ENCODE data around the gene SRPK2.
A peak's percentile ranks its signal among the peaks of the same experiment; 100 is the strongest.

SRPK2 gene

GRCh38 chr7:105230486-105230885, 158.2 kb downstream of the SRPK2 start:
- DNase-seq (ENCODE audit: insufficient read length, low spot score) (no peak), FAIRE-seq (no peak)
- TF ChIP-seq POLR2A (IDR thresholded peaks at IDR 0.05; ENCODE audit: low read depth, low read length): no peak

- no peak for DNase-seq (ENCODE audit: insufficient read length, low spot score)
- TF ChIP-seq POLR2A (IDR thresholded peaks at IDR 0.05; ENCODE audit: low read depth, low read length): no peak
- no peak for FAIRE-seq
These were observed 159.1 kb downstream of the SRPK2 start for GRCh38 chr7:105229641-105230040.

- no peak for DNase-seq (ENCODE audit: insufficient read length, low spot score)
- FAIRE-seq: no peak
- no peak for TF ChIP-seq POLR2A (IDR thresholded peaks at IDR 0.05; ENCODE audit: low read depth, low read length)
These were observed 160.2 kb downstream of the SRPK2 start for GRCh38 chr7:105228555-105228954.

GRCh38 chr7:105227391-105227790, 161.3 kb downstream of the SRPK2 start:
- DNase-seq (ENCODE audit: insufficient read length, low spot score): no peak
- FAIRE-seq: no peak

GRCh38 chr7:105224884-105225651, 163.7 kb downstream of the SRPK2 start:
- no peak for TF ChIP-seq POLR2A (IDR thresholded peaks at IDR 0.05; ENCODE audit: low read depth, low read length)
- FAIRE-seq (peak; percentile 98), DNase-seq (ENCODE audit: insufficient read length, low spot score) (peak; percentile 53)

More at GRCh38 chr7:105227391-105227790, 161.3 kb downstream of the SRPK2 start:
- TF ChIP-seq POLR2A (IDR thresholded peaks at IDR 0.05; ENCODE audit: low read depth, low read length): no peak

GRCh38 chr7:105222953-105223352, 165.8 kb downstream of the SRPK2 start:
- DNase-seq (ENCODE audit: insufficient read length, low spot score): no peak
- TF ChIP-seq POLR2A (IDR thresholded peaks at IDR 0.05; ENCODE audit: low read depth, low read length): no peak
- FAIRE-seq: no peak

- DNase-seq (ENCODE audit: insufficient read length, low spot score) (peak; percentile 30), FAIRE-seq (no peak)
- TF ChIP-seq POLR2A (IDR thresholded peaks at IDR 0.05; ENCODE audit: low read depth, low read length): no peak
These were observed 169.0 kb downstream of the SRPK2 start for GRCh38 chr7:105219771-105220160.

GRCh38 chr7:105218939-105219770, 169.6 kb downstream of the SRPK2 start:
- DNase-seq (ENCODE audit: insufficient read length, low spot score) (no peak), FAIRE-seq (no peak)
- TF ChIP-seq POLR2A (IDR thresholded peaks at IDR 0.05; ENCODE audit: low read depth, low read length): no peak

- FAIRE-seq (peak; percentile 71), DNase-seq (ENCODE audit: insufficient read length, low spot score) (no peak)
- TF ChIP-seq POLR2A (IDR thresholded peaks at IDR 0.05; ENCODE audit: low read depth, low read length): no peak
These were observed 170.5 kb downstream of the SRPK2 start for GRCh38 chr7:105218215-105218614.

- no peak for DNase-seq (ENCODE audit: insufficient read length, low spot score)
- TF ChIP-seq POLR2A (IDR thresholded peaks at IDR 0.05; ENCODE audit: low read depth, low read length): no peak
- no peak for FAIRE-seq
These were observed 171.9 kb downstream of the SRPK2 start for GRCh38 chr7:105216786-105217185.

GRCh38 chr7:105215821-105216220, 172.9 kb downstream of the SRPK2 start:
- TF ChIP-seq POLR2A (IDR thresholded peaks at IDR 0.05; ENCODE audit: low read depth, low read length): no peak
- FAIRE-seq (no peak), DNase-seq (ENCODE audit: insufficient read length, low spot score) (no peak)

GRCh38 chr7:105215182-105215581, 173.5 kb downstream of the SRPK2 start:
- FAIRE-seq: no peak
- DNase-seq (ENCODE audit: insufficient read length, low spot score): no peak
- TF ChIP-seq POLR2A (IDR thresholded peaks at IDR 0.05; ENCODE audit: low read depth, low read length): no peak

- FAIRE-seq: no peak
- DNase-seq (ENCODE audit: insufficient read length, low spot score): no peak
These were observed 175.1 kb downstream of the SRPK2 start for GRCh38 chr7:105213611-105214010.

GRCh38 chr7:105212212-105212611, 176.5 kb downstream of the SRPK2 start:
- no peak for DNase-seq (ENCODE audit: insufficient read length, low spot score)
- no peak for FAIRE-seq

More at GRCh38 chr7:105213611-105214010, 175.1 kb downstream of the SRPK2 start:
- TF ChIP-seq POLR2A (IDR thresholded peaks at IDR 0.05; ENCODE audit: low read depth, low read length): no peak

More at GRCh38 chr7:105212212-105212611, 176.5 kb downstream of the SRPK2 start:
- TF ChIP-seq POLR2A (IDR thresholded peaks at IDR 0.05; ENCODE audit: low read depth, low read length): no peak

Measured in H54 (cell line).